ENCODE results near the gene B3GALNT2. TPM values are rescaled to one million over a fixed set of nuclear protein-coding genes. Genes with fewer than 3 reads are reported as not detected.

B3GALNT2 gene
- total and polyA plus RNA-seq, 2 of the 8 experiments (the other 6 are each of a cell fraction or from before 2014, with no cell fraction given): 15.4 to 39.4 TPM

DNA sequence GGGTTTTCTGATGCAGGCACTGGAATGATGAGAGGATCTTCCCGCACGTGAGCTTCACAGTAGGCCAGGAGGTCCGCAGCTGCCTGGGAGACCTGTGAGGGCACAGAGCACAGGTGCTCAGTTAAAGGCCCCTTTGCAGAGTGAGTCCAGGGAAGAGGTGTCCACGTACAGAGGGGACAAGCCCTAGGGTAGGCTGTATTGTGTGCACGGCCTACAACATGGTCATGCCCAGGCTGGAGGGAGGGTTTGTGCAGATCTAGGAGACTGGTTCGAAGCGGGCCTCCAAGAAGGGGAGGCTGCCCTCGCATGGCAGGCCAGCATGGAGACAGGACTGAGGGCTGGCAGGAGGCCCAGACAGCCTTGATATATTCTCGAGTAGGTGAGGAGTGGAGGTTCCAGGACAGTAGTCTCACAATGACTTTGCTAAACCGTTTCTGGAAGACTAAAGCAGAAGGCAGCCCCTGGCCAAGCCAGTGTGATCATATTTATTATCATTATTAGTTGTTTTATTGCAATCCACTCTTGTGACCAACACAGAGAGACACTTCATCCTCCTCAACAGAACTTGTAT, 48.0 kb upstream of the B3GALNT2 start:
- Histone ChIP-seq H3K9me3 (ENCODE audit: insufficient read depth in 2 of 2, low read depth in 1 of 2, low read length in 1 of 2) (no peaks in the 10 kb centered on the region), H2BK15ac (ENCODE audit: low read length) (no peak overlapping the region), H3K56ac (replicated peaks; ENCODE audit: insufficient read length, low read depth, low read length) (no peak overlapping the region), H2BK12ac (ENCODE audit: low read depth, low read length) (no peak overlapping the region), H3K23ac (ENCODE audit: insufficient read length) (no peak overlapping the region), H4K91ac (replicated peaks; ENCODE audit: insufficient read length, low read length) (no peak overlapping the region), H3K79me2 (ENCODE audit: control insufficient read depth in 1 of 2, insufficient read depth in 2 of 2, low read length in 2 of 2) (no peaks in the 10 kb centered on the region), H3K4me3 (ENCODE audit: extremely low read depth in 1 of 4, insufficient read depth in 2 of 4, low read depth in 3 of 4, low read length in 4 of 4) (no peak overlapping the region), H3K4ac (replicated peaks; ENCODE audit: insufficient read length, low read depth, low read length) (no peak overlapping the region), H3K18ac (ENCODE audit: extremely low read depth, low read length) (no peak overlapping the region), H2AFZ (ENCODE audit: low read length) (no peak overlapping the region), H3K4me1 (replicated peaks in 1 of 4; ENCODE audit: control insufficient read depth in 3 of 4, insufficient read depth in 4 of 4, low read length in 3 of 4) (peaks cover 0 to 1% (median 0%) of the 10 kb centered on the region in 4 experiments; a peak in 2 of 7 replicates), H2AK5ac (ENCODE audit: low read depth, low read length) (no peak overlapping the region), H3K27ac (ENCODE audit: low read depth, low read length) (no peak overlapping the region), H3K36me3 (ENCODE audit: control insufficient read depth in 2 of 4, insufficient read depth in 4 of 4, low read length in 3 of 4) (no peaks in the 10 kb centered on the region; a peak in 2 of 8 replicates), H2BK120ac (replicated peaks; ENCODE audit: low read depth, low read length) (no peak overlapping the region), H3K79me1 (ENCODE audit: low read depth, low read length) (no peaks in the 10 kb centered on the region), H2BK5ac (ENCODE audit: low read depth, low read length) (no peak overlapping the region), H2BK20ac (ENCODE audit: low read length) (no peak overlapping the region), H3K14ac (ENCODE audit: insufficient read length) (no peak overlapping the region), H3K4me2 (ENCODE audit: insufficient read depth in 1 of 2, low read depth in 2 of 2, low read length in 2 of 2) (no peak overlapping the region), H4K20me1 (replicated peaks in 1 of 2; ENCODE audit: control insufficient read depth in 1 of 2, insufficient read depth in 2 of 2, low read length in 2 of 2) (peaks cover 1 to 2% of the 10 kb centered on the region in 2 experiments), H4K8ac (ENCODE audit: extremely low read depth, insufficient read depth, low read length) (no peak overlapping the region), H3K27me3 (replicated peaks in 1 of 4; ENCODE audit: control insufficient read depth in 3 of 4, extremely low read depth in 1 of 4, insufficient read depth in 3 of 4, low read length in 3 of 4) (no peaks in the 10 kb centered on the region), H3K9ac (replicated peaks in 1 of 4; ENCODE audit: extremely low read depth in 1 of 4, low read depth in 3 of 4, low read length in 3 of 4) (no peak overlapping the region), H4K5ac (ENCODE audit: insufficient read length, low read depth, low read length) (no peak overlapping the region), H3K23me2 (ENCODE audit: low read depth, low read length) (no peaks in the 10 kb centered on the region)
- TF ChIP-seq CBX8 (IDR thresholded peaks at IDR 0.05; ENCODE audit: borderline replicate concordance, low read depth, low read length): no peak
- no peak for TF ChIP-seq TBP (IDR thresholded peaks at IDR 0.05; ENCODE audit: low read depth, low read length)
- TF ChIP-seq CTBP2 (IDR thresholded peaks at IDR 0.05; ENCODE audit: borderline replicate concordance, insufficient read depth, insufficient read length, low read length): no peak
- TF ChIP-seq POLR2AphosphoS5 (IDR thresholded peaks at IDR 0.05; ENCODE audit: low read depth, low read length): no peak
- no peak for TF ChIP-seq CBX5 (IDR thresholded peaks at IDR 0.05; ENCODE audit: low read depth, low read length)
- TF ChIP-seq HDAC6 (IDR thresholded peaks at IDR 0.05; ENCODE audit: low read depth, low read length): no peak
- no peak for TF ChIP-seq TAF1 (IDR thresholded peaks at IDR 0.05; ENCODE audit: low read depth, low read length)
- TF ChIP-seq EP300 (IDR thresholded peaks at IDR 0.05; ENCODE audit: borderline replicate concordance in 1 of 2, low read depth in 2 of 2, low read length in 2 of 2): no peak
- TF ChIP-seq SIN3A (conservative IDR thresholded peaks at IDR 0.05 in 1 of 2, IDR thresholded peaks at IDR 0.05 in 1 of 2; ENCODE audit: low read depth in 1 of 2, low read length in 2 of 2): no peak
- no peak for TF ChIP-seq SP2 (IDR thresholded peaks at IDR 0.05; ENCODE audit: low read length)
- CTCF ChIA-PET (ENCODE audit: partially characterized antibody): interaction anchor here (0.6 to 5.6 kb wide), 6 partner anchors 8 to 188 kb away, joined by 3 to 31 read pairs (median 4); no protein-coding TSS in a partner anchor
- DNase-seq (ENCODE audit: low read depth in 1 of 2, low spot score in 2 of 2) (no peak), FAIRE-seq (no peak)
- POLR2A ChIA-PET (ENCODE audit: partially characterized antibody): no interaction called here
- 92% methylated on average over 10 of the region's 10 CpGs; no CpG with 5 or more reads in 1 of the 2 experiments for WGBS, 2 experiments (ENCODE audit: extremely low coverage in 1 of 2, insufficient coverage in 1 of 2, insufficient read length in 1 of 2, insufficient replicate concordance in 2 of 2, low coverage in 1 of 2, low lambda C conversion rate in 2 of 2, missing lambda C conversion rate in 1 of 2)

Measured in H1 (cell line).